NCI-H1930 (cell line): ENCODE data around the gene SIAE.

Experiments used
- DNase-seq, 2 experiments: peaks; one replicate each; lab custom pipeline; 2025; lab: John Stamatoyannopoulos, UW

SIAE gene

GRCh38 chr11:124673333-124674167, at the start of gene SIAE, which contains the start of gene SPA17:
TSS of gene SIAE (minus strand) at chr11:124673739. CDS start at chr11:124673708, 31 bp downstream.
TSS of gene SPA17 (plus strand) at chr11:124673904. CDS start at chr11:124675265, 1,361 bp downstream.
- peak; percentile 80 to 85 for DNase-seq

- DNase-seq, result no peak
Observed at GRCh38 chr11:124722176-124722575, 48.6 kb upstream of the SIAE start.

- no peak for DNase-seq
Observed at GRCh38 chr11:124719534-124719933, 46.0 kb upstream of the SIAE start.

GRCh38 chr11:124718801-124719200, 45.3 kb upstream of the SIAE start:
- no peak for DNase-seq

GRCh38 chr11:124717786-124718651, 44.5 kb upstream of the SIAE start:
- DNase-seq, result no peak

GRCh38 chr11:124717421-124717785, 43.9 kb upstream of the SIAE start:
- no peak for DNase-seq

- DNase-seq, result no peak
Observed at GRCh38 chr11:124716591-124716990, 43.1 kb upstream of the SIAE start.

- DNase-seq, result no peak
Observed at GRCh38 chr11:124712392-124712791, 38.9 kb upstream of the SIAE start.

- no peak for DNase-seq
Observed at GRCh38 chr11:124707829-124708228, 34.3 kb upstream of the SIAE start.

- no peak for DNase-seq
Observed at GRCh38 chr11:124700028-124700427, 26.5 kb upstream of the SIAE start.

GRCh38 chr11:124699547-124699946, 26.0 kb upstream of the SIAE start:
- no peak for DNase-seq

- no peak for DNase-seq
Observed at GRCh38 chr11:124693142-124693541, 19.6 kb upstream of the SIAE start.

- DNase-seq, result no peak
Observed at GRCh38 chr11:124682443-124682842, 8.9 kb upstream of the SIAE start.

- DNase-seq, result no peak
Observed at GRCh38 chr11:124681421-124681820, 7.9 kb upstream of the SIAE start.

GRCh38 chr11:124678416-124678815, 4.9 kb upstream of the SIAE start:
- DNase-seq, result no peak

- no peak for DNase-seq
Observed at GRCh38 chr11:124676386-124676785, 2.8 kb upstream of the SIAE start.

GRCh38 chr11:124674571-124674970, 1.0 kb upstream of the SIAE start:
- no peak for DNase-seq

- DNase-seq, result no peak
Observed at GRCh38 chr11:124674168-124674517, 604 bp upstream of the SIAE start.

GRCh38 chr11:124672536-124673215, 863 bp downstream of the SIAE start:
- DNase-seq, result no peak

GRCh38 chr11:124670732-124671131, 2.8 kb downstream of the SIAE start:
- no peak for DNase-seq

GRCh38 chr11:124669193-124669592, 4.3 kb downstream of the SIAE start:
- peak in 1 of 2 experiments; percentile 35 for DNase-seq

GRCh38 chr11:124667601-124668000, 5.9 kb downstream of the SIAE start:
- DNase-seq, result no peak
